Mucosa of descending colon (tissue), 3 donors: ENCODE data around the gene GBP5. TPM values are rescaled to one million over a fixed set of nuclear protein-coding genes. Genes with fewer than 3 reads are reported as not detected.
A peak's percentile ranks its signal among the peaks of the same experiment; 100 is the strongest.

Source experiments
- ATAC-seq: fragments of 200-7000 bp; cut with Tn5 transposase; one replicate; pipeline ENCODE4 v1.9.1; 2020; ENCODE audit warnings: mild to moderate bottlenecking, moderate library complexity
- DNase-seq, 3 donors: peaks; one replicate each; pipeline ENCODE4 v3.0.0-alpha.2; 2020
- H3K36me3 ChIP-seq: fragments of 200-600 bp; one replicate; pipeline ENCODE4 v1.8.0; 2021; ENCODE audit warnings: low read depth, mild to moderate bottlenecking
- H3K4me1 ChIP-seq: fragments of 200-600 bp; one replicate; pipeline ENCODE4 v1.8.0; 2021; ENCODE audit warnings: low read depth, mild to moderate bottlenecking
- H3K4me3 ChIP-seq: fragments of 200-600 bp; one replicate; pipeline ENCODE4 v1.8.0; 2021; ENCODE audit warnings: mild to moderate bottlenecking
- H3K9me3 ChIP-seq: fragments of 200-600 bp; one replicate; pipeline ENCODE4 v1.8.0; 2021; ENCODE audit warnings: mild to moderate bottlenecking
- intact Hi-C, 2 donors: fragments of 100-400 bp; cut with DNase I in 1 of 2; cut with micrococcal nuclease in 1 of 2; formaldehyde crosslinking; loops; one replicate each; pipeline versions ENCODE4 v1.11.0 to v1.11.1; 2022; cut with DNase I, micrococcal nuclease
- total RNA-seq, 3 donors: library from RNA; stranded (reverse); fragmentation: NEBNext Ultra II Directional in 2 of 3; extraction: Animal tissue kit (Norgen Biotek cat#: 25700) in 2 of 3; gene quantifications; one replicate each; pipeline versions ENCODE4 v1.2.1 to v1.2.4, GENCODE V29; 2021 to 2023
- TF ChIP-seq, protein P1 (sequence below): fragments of 200-600 bp; IDR thresholded peaks from one replicate; pipeline ENCODE4 v1.8.0; 2022; ENCODE audit warnings: antibody characterized with exemption, mild to moderate bottlenecking
- donor health status: DM: no; HTN: no; CAD: no; lungs with moderate emphysema.
- donor health status: DM: no; HTN: no; CAD: no.
- donor health status: DM: no; HTN: yes; CAD: no.

The GBP5 gene
- total RNA-seq, 3 donors from 2014 or later: 2.1 to 7.3 (median 3.3) TPM

DNA sequence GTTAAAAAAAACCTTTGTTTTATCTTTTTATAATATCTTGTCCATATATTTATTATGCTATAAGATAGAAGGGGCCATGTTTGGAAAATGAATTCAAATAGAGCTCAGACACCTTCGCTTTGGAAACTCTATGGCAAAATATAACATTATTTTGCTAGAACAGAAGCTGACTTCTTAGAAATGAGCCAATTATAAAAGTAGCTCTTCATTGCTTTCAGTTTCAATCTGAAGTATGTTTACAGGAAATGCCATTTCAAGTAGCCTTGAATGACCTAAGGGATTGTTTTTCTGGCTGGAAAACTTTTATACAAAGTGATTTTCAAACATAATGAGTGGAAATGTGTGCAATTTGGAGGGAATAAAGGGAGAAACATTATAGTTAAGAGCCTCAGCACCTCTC lies 37.8 kb upstream of the GBP5 start:
- Histone ChIP-seq H3K9me3 (peaks cover 1% of the 10 kb centered on the region), H3K4me3 (no peak overlapping the region), H3K36me3 (no peaks in the 10 kb centered on the region), H3K4me1 (no peaks in the 10 kb centered on the region)
- no peak for DNase-seq
- TF ChIP-seq, protein P1, sequence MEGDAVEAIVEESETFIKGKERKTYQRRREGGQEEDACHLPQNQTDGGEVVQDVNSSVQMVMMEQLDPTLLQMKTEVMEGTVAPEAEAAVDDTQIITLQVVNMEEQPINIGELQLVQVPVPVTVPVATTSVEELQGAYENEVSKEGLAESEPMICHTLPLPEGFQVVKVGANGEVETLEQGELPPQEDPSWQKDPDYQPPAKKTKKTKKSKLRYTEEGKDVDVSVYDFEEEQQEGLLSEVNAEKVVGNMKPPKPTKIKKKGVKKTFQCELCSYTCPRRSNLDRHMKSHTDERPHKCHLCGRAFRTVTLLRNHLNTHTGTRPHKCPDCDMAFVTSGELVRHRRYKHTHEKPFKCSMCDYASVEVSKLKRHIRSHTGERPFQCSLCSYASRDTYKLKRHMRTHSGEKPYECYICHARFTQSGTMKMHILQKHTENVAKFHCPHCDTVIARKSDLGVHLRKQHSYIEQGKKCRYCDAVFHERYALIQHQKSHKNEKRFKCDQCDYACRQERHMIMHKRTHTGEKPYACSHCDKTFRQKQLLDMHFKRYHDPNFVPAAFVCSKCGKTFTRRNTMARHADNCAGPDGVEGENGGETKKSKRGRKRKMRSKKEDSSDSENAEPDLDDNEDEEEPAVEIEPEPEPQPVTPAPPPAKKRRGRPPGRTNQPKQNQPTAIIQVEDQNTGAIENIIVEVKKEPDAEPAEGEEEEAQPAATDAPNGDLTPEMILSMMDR: no peak
- ATAC-seq: peak; percentile 81
- intact Hi-C loops: no loop called here

DNA sequence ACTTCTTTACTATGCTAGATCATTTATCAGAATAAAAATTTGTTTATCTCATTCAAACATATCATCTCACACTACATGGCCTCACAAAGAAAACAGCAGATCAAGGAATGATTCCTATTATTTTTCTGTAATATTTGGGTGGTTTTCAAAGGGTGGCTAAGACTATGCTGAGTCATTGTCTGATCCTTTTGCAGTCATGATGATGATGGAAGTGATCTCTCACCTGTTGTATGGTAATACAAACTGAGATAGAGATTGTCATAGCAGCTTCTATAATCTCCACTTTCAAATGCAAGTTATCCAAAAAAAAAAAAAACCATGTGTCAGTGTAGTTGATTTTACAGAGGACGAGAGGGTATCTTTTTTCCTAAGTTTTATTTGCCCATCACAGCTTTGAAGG lies 37.2 kb upstream of the GBP5 start:
- Histone ChIP-seq H3K4me1 (no peaks in the 10 kb centered on the region), H3K4me3 (no peak overlapping the region), H3K36me3 (no peaks in the 10 kb centered on the region), H3K9me3 (no peaks in the 10 kb centered on the region)
- TF ChIP-seq, protein P1: no peak
- ATAC-seq (no peak), DNase-seq (no peak)
- intact Hi-C loops: no loop called here

DNA sequence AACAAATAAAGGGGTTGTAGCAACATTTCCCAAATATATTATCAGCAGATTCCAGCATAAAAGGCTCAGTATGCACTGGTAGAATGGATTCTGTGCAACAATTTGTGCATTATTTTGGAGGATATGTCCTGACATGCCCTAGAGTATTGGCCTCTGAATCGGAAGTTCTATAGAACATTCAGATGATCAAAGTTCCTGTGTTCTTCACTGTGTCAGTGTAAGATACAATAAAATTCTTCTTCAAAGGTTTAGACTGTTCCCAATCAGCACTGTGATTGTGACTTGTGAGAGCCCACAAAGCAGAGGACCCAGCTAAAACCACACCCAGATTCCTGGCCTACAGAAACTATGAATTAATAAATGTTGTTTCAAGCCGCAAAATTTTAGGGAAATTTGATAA lies 33.6 kb upstream of the GBP5 start:
- TF ChIP-seq, protein P1: no peak
- DNase-seq: no peak
- Histone ChIP-seq H3K4me1 (no peaks in the 10 kb centered on the region), H3K9me3 (no peaks in the 10 kb centered on the region), H3K4me3 (no peak overlapping the region), H3K36me3 (no peaks in the 10 kb centered on the region)
- no peak for ATAC-seq
- intact Hi-C loops: no loop called here

DNA sequence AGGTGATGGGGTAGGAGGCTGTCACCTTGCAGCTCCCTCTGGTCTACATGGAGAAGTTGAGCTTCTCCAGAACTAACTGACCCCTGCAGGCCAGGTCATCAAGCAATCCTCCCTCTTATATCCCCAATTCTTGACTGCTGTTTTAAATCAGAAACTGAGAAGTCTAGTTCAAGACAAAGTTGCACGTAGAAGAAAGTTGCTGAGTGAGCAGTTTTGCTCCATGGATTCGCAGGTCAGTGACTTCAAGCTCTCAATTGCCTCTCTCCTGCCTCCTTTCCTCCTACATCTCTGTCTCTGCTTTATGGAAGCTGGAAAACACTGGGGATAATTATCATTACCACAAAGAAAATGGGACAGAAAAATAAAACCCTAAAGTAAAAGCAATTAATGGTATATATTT lies 32.8 kb upstream of the GBP5 start:
- TF ChIP-seq, protein P1: no peak
- DNase-seq: no peak
- H3K4me3 ChIP-seq: no peak overlapping the region
- no peak for ATAC-seq
- no peaks in the 10 kb centered on the region for H3K9me3 ChIP-seq
- no peaks in the 10 kb centered on the region for H3K36me3 ChIP-seq
- H3K4me1 ChIP-seq: no peaks in the 10 kb centered on the region
- intact Hi-C loops: no loop called here

DNA sequence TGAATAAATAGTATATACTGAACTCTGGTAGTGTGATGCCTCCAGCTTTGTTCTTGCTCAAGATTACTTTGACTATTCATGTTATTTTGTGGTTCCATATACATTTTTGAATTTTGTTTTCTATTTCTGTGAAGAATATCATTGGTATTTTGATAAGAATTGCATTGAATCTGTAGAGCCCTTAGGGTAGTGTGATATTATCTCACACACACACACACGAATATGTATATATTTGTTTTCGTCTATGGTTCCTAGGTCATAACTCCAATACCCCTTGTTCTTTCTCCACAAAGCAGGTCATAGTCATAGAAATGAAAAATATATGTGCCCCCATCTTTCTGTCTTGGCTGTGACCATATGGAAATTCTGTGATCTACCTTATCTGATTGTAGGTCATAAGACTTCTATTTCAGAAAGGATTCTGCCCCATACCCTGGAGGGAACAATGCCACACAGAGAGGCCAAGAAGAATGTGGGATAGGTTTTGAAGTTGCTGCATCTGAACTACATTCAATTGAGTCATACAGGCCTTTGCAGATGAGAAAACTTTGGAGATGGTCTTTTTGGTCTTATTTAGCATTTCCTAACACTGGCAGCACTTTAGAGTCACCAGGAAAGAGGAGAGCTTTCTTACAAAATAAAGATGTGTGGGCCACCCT lies 32.0 kb upstream of the GBP5 start:
- ATAC-seq (no peak), DNase-seq (no peak)
- H3K9me3 ChIP-seq: no peaks in the 10 kb centered on the region
- H3K4me3 ChIP-seq: no peak overlapping the region
- no peaks in the 10 kb centered on the region for H3K36me3 ChIP-seq
- TF ChIP-seq, protein P1: no peak
- intact Hi-C loops: no loop called here
- H3K4me1 ChIP-seq: no peaks in the 10 kb centered on the region
